Measurements from ENCODE around the gene IAH1.

The IAH1 gene

DNA sequence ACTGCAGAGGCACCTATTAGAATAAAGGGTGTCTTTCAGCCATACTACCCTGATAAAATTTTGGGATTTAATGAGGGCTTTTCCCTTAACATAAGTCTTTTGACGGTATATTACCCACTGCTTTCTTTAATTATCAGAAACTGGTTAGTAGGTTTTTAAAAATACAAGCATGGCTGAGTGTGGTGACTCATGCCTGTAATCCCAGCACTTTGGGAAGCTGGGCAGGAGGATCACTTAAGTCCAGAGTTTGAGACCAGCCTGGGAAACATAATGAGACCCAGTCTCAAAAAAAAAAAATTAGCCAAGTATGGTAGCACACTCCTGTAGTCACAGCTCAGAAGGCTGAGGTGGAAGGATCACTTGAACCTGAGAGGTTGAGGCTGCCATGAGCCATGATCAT is 34.8 kb upstream of the IAH1 start:
- no peak overlapping the region for H3K4me3 ChIP-seq (IDR thresholded peaks at IDR 0.05; ENCODE audit: insufficient read depth, low read depth, low read length)
- H3K79me2 ChIP-seq (ENCODE audit: insufficient read depth, low read depth) = no peaks in the 10 kb centered on the region
- H3K27ac ChIP-seq = no peak overlapping the region
- H3K36me3 ChIP-seq (ENCODE audit: insufficient read depth) = peaks cover 9% of the 10 kb centered on the region; the same call in 1 of the 2 replicates
- H3K4me1 ChIP-seq (ENCODE audit: low read depth, poor library complexity, severe bottlenecking) = peaks cover 1% of the 10 kb centered on the region
- H3K9ac ChIP-seq = no peak overlapping the region
- no peaks in the 10 kb centered on the region for H4K20me1 ChIP-seq (ENCODE audit: insufficient read depth)
- no peaks in the 10 kb centered on the region for H3K27me3 ChIP-seq (ENCODE audit: insufficient read depth, low read depth)
- no peak overlapping the region for H3K4me2 ChIP-seq
- TF ChIP-seq, protein P1, sequence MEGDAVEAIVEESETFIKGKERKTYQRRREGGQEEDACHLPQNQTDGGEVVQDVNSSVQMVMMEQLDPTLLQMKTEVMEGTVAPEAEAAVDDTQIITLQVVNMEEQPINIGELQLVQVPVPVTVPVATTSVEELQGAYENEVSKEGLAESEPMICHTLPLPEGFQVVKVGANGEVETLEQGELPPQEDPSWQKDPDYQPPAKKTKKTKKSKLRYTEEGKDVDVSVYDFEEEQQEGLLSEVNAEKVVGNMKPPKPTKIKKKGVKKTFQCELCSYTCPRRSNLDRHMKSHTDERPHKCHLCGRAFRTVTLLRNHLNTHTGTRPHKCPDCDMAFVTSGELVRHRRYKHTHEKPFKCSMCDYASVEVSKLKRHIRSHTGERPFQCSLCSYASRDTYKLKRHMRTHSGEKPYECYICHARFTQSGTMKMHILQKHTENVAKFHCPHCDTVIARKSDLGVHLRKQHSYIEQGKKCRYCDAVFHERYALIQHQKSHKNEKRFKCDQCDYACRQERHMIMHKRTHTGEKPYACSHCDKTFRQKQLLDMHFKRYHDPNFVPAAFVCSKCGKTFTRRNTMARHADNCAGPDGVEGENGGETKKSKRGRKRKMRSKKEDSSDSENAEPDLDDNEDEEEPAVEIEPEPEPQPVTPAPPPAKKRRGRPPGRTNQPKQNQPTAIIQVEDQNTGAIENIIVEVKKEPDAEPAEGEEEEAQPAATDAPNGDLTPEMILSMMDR (conservative IDR thresholded peaks at IDR 0.05; ENCODE audit: low read depth, low read length) = no peak
- no peak overlapping the region for H2AFZ ChIP-seq (ENCODE audit: low read depth)

DNA sequence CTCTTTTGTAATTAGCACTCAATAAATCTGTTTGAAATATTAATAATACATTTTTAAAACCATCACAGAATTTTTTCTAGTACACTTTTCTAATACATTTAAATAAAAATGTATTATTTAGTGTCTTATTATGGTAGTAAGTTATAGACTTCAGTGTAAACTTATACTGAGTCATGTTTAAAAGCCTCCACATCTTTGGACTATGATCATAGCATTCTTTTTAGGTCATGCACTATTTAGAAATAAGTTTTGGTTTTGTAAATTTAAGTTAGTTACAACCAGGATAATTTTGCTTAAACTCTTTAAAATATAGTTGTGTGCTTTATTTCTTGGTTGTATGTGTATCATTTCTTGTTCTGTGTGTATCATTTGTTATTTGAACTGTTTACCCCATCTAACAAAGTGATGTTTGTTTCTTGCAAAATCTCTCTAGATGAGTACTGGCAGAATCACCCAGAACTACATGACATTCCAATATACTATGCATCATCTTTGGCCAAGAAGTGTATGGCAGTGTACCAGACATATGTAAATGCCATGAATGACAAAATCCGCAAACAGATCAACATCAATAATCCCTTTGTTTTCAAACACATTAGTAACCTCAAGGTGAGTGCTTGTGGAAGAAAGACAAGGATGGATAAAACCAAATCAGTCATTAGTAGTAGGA is 34.2 kb upstream of the IAH1 start:
- Histone ChIP-seq H3K9ac (no peak overlapping the region), H2AFZ (ENCODE audit: low read depth) (no peak overlapping the region), H3K4me1 (ENCODE audit: low read depth, poor library complexity, severe bottlenecking) (no peaks in the 10 kb centered on the region), H3K36me3 (ENCODE audit: insufficient read depth) (peaks cover 9% of the 10 kb centered on the region; the same call in 1 of the 2 replicates), H3K4me3 (IDR thresholded peaks at IDR 0.05; ENCODE audit: insufficient read depth, low read depth, low read length) (no peak overlapping the region), H3K4me2 (no peak overlapping the region), H3K27ac (no peak overlapping the region), H3K27me3 (ENCODE audit: insufficient read depth, low read depth) (no peaks in the 10 kb centered on the region), H3K79me2 (ENCODE audit: insufficient read depth, low read depth) (no peaks in the 10 kb centered on the region), H4K20me1 (ENCODE audit: insufficient read depth) (no peaks in the 10 kb centered on the region)
- TF ChIP-seq, protein P1 (conservative IDR thresholded peaks at IDR 0.05; ENCODE audit: low read depth, low read length) = no peak

DNA sequence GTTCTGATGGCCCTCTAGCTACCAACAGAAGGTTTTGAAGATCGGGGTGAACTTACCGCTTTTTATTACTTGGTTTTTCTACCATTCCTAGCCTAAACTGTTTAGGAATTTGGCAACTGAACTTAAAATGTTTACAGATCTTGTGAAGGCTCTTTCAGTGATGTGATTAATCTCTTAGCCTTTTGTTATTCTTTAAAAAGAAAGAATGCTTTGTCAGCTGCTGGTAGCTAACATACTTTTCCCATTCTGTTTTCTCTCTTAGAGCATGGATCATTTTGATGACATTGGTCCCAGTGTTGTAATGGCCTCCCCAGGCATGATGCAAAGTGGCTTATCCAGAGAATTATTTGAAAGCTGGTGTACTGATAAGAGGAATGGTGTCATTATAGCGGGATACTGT is 32.8 kb upstream of the IAH1 start:
- no peak overlapping the region for H3K9ac ChIP-seq
- H3K36me3 ChIP-seq (ENCODE audit: insufficient read depth) = peaks cover 7% of the 10 kb centered on the region; the same call in 1 of the 2 replicates

DNA sequence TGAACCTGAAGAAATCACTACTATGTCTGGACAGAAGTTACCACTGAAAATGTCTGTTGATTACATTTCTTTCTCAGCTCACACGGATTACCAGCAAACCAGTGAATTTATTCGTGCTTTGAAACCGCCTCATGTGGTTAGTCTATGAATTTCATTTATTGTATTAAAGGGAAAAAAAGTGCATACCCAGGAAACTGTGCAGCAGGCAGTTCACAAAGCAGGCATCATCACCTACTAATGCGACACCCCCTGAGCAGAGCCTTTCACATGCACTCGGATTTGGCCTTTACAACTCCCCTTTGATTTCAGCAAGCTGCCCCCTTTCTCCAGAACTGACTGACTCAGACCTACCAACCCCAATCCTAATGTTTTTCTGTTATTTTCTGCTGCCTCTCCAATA is 30.8 kb upstream of the IAH1 start:
- Histone ChIP-seq H3K4me1 (ENCODE audit: low read depth, poor library complexity, severe bottlenecking) (no peaks in the 10 kb centered on the region), H3K36me3 (ENCODE audit: insufficient read depth) (peaks cover 3% of the 10 kb centered on the region; the same call in 1 of the 2 replicates), H3K9ac (no peak overlapping the region), H2AFZ (ENCODE audit: low read depth) (no peak overlapping the region), H3K4me2 (no peak overlapping the region), H3K4me3 (IDR thresholded peaks at IDR 0.05; ENCODE audit: insufficient read depth, low read depth, low read length) (no peak overlapping the region), H3K27ac (no peak overlapping the region), H3K79me2 (ENCODE audit: insufficient read depth, low read depth) (no peaks in the 10 kb centered on the region), H3K27me3 (ENCODE audit: insufficient read depth, low read depth) (no peaks in the 10 kb centered on the region), H4K20me1 (ENCODE audit: insufficient read depth) (no peaks in the 10 kb centered on the region)
- TF ChIP-seq, protein P1 (conservative IDR thresholded peaks at IDR 0.05; ENCODE audit: low read depth, low read length) = no peak

More for the DNA sequence above, 32.8 kb upstream of the IAH1 start:
- Histone ChIP-seq H3K27ac (no peak overlapping the region), H3K79me2 (ENCODE audit: insufficient read depth, low read depth) (no peaks in the 10 kb centered on the region), H2AFZ (ENCODE audit: low read depth) (no peak overlapping the region), H3K27me3 (ENCODE audit: insufficient read depth, low read depth) (no peaks in the 10 kb centered on the region), H3K4me2 (no peak overlapping the region), H4K20me1 (ENCODE audit: insufficient read depth) (no peaks in the 10 kb centered on the region), H3K4me3 (IDR thresholded peaks at IDR 0.05; ENCODE audit: insufficient read depth, low read depth, low read length) (no peak overlapping the region), H3K4me1 (ENCODE audit: low read depth, poor library complexity, severe bottlenecking) (no peaks in the 10 kb centered on the region)
- TF ChIP-seq, protein P1 (conservative IDR thresholded peaks at IDR 0.05; ENCODE audit: low read depth, low read length) = no peak
